Suprapubic skin (tissue), 2 donors: ENCODE results near the gene RBM28.
"Not testable (repeated sequence)": the region's sequence is repeated elsewhere in the genome, so short reads cannot be mapped to it uniquely, and the experiment has no call there.

Experiments
- EP300 ChIP-seq: sonication (generic); formaldehyde crosslinking; IDR thresholded peaks from one replicate; pipeline ENCODE4 v1.6.1; 2017; ENCODE audit warnings: antibody characterized with exemption
- POLR2A ChIP-seq, 2 donors: fragments of 450-650 bp; IDR thresholded peaks; one replicate each; pipeline ENCODE4 v1.6.1; 2017; ENCODE audit warnings: antibody characterized with exemption in 2 of 2, mild to moderate bottlenecking in 2 of 2, moderate library complexity in 2 of 2

- not testable (repeated sequence) for TF ChIP-seq POLR2A (IDR thresholded peaks at IDR 0.05); EP300
Observed at GRCh38 chr7:128298004-128298403, 45.7 kb downstream of the RBM28 start.
